GM06990 (cell line): ENCODE results near the gene LIMS2.

Experiments used
- DNase-seq: peaks from one replicate; pipeline ENCODE4 v3.0.0-alpha.2; 2011; ENCODE audit not compliant: insufficient read length; ENCODE audit errors: extremely low read depth
- H3K27me3 ChIP-seq: replicated peaks from 2 replicates; pipeline ENCODE4 v1.6.0; 2011; ENCODE audit warnings: low read length; ENCODE audit not compliant: control insufficient read depth, insufficient read depth
- H3K36me3 ChIP-seq: 2 replicates; pipeline ENCODE4 v1.5.1; 2011; ENCODE audit warnings: low read length; ENCODE audit not compliant: control insufficient read depth, insufficient read depth
- H3K4me3 ChIP-seq: replicated peaks from 2 replicates; pipeline ENCODE4 v1.5.1; 2011; ENCODE audit warnings: low read depth, mild to moderate bottlenecking, control low read depth, low read length
- CTCF ChIP-seq: IDR thresholded peaks from 2 replicates; pipeline ENCODE4 v1.5.1; 2011; ENCODE audit warnings: low read length, control low read depth, mild to moderate bottlenecking, inconsistent platforms; ENCODE audit not compliant: insufficient read depth, poor library complexity, severe bottlenecking

LIMS2 gene

DNA sequence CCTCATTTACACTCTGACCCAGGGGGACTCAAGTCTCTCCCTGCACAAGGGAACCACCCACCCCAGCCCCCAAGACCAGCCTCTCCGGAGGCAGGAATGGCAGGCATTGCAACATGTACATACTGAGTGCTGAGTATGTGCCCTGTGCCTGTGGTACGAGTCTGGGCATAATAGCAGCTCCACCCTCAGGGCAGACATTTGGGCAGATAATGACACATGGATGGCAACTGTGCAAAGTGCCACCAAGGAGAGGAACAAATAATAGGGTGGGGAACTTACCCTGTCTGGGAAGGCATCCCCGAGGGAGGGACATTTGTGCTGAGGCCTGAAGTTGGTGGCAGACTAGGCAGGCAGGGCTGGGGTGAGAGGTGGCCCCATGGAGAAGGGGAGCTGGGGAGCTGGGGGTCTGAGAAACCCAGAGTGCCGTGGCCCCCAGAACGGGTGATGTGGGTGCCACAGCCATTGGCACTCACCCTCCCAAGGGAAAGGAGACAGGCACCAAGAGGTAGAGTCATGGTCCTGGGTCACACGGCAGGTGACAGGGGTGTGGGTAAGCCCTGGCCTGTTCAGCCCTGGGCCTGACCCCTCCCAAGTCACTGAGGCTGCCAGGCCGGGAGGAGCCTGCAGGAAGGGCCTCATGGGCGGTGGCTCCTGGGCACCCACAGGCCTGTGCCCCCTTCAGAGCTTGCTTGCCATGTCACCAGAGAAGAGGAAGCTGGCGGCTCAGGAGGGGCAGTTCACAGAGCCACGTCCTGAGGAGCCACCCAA, 45.0 kb downstream of the LIMS2 start:
- no peaks in the 10 kb centered on the region for H3K27me3 ChIP-seq
- DNase-seq, result no peak
- TF ChIP-seq CTCF, result no peak
- H3K36me3 ChIP-seq, result no peaks in the 10 kb centered on the region
- no peak overlapping the region for H3K4me3 ChIP-seq

GRCh38 chr2:127629637-127630036, 45.7 kb downstream of the LIMS2 start:
- H3K27me3 ChIP-seq, result no peaks in the 10 kb centered on the region
- DNase-seq, result no peak
- no peak for TF ChIP-seq CTCF
- H3K36me3 ChIP-seq, result no peaks in the 10 kb centered on the region
- H3K4me3 ChIP-seq, result no peak overlapping the region

DNA sequence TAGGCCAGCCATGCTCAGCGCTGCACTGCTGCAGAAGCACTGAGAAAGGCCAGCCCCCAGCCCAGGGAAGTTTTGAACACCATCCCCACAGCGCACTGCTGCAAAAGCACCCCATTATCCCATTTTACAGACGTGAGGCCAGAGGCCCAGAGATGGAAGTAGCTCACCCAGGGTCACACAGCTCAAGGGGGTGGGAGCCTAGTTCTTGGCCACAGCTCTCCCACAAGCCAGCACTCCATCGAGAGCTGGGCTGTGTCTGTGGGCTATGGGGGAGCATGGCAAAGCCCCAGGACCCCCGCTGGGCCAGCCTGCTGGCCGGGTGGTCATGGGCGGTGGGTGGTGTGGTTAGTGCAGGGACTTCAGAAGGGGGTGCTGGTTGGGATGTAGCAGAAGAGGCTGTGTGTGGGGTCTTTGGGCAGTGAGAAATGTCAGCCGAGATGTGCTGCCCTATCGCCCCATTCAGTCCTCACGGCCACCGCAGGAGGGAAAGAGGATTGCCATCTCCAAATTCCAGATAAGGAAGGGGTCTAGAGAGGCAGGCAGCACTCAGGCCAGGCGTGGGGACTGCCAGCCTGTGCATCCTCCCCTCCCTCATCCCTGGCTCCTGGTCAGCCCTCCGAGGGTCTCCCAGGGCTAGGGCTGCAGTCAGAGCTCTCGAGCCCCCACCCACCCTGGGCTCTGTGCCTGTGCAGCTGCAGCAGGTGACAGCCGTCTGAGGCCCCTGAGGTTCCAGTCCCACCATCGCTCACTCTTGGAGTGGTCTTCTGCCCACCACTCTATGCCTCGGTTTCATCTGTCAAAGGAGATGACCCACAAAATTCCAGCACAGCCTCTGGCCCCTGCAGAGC, 46.3 kb downstream of the LIMS2 start:
- Histone ChIP-seq H3K4me3 (no peak overlapping the region), H3K27me3 (no peaks in the 10 kb centered on the region), H3K36me3 (no peaks in the 10 kb centered on the region)
- no peak for DNase-seq
- TF ChIP-seq CTCF, result no peak

GRCh38 chr2:127627740-127628571, 47.4 kb downstream of the LIMS2 start:
- Histone ChIP-seq H3K27me3 (no peaks in the 10 kb centered on the region), H3K36me3 (no peaks in the 10 kb centered on the region), H3K4me3 (no peak overlapping the region)
- TF ChIP-seq CTCF, result no peak
- no peak for DNase-seq

GRCh38 chr2:127626917-127627739, 48.2 kb downstream of the LIMS2 start:
- Histone ChIP-seq H3K4me3 (no peak overlapping the region), H3K27me3 (no peaks in the 10 kb centered on the region), H3K36me3 (no peaks in the 10 kb centered on the region)
- no peak for TF ChIP-seq CTCF
- no peak for DNase-seq
